GM12891 (cell line): ENCODE data around the gene OR4K2.

ENCODE experiments used
- PAX5 ChIP-seq: IDR thresholded peaks from 2 replicates; pipeline ENCODE4 v1.6.1; 2011; ENCODE audit warnings: low read length, moderate library complexity, mild to moderate bottlenecking; ENCODE audit not compliant: insufficient read depth, severe bottlenecking
- POLR2A ChIP-seq: IDR thresholded peaks from 2 replicates; pipeline ENCODE4 v1.6.1; 2011; ENCODE audit warnings: low read depth, low read length, control low read depth
- POLR2AphosphoS5 ChIP-seq: IDR thresholded peaks from 2 replicates; pipeline ENCODE4 v1.6.1; 2011; ENCODE audit warnings: low read depth, low read length, control low read depth
- POU2F2 ChIP-seq: IDR thresholded peaks from 2 replicates; pipeline ENCODE4 v1.6.1; 2011; ENCODE audit warnings: low read depth, mild to moderate bottlenecking, control low read depth, low read length, moderate library complexity
- SPI1 ChIP-seq: IDR thresholded peaks from 2 replicates; pipeline ENCODE4 v1.6.1; 2011; ENCODE audit warnings: low read depth, low read length, control low read depth
- TAF1 ChIP-seq: IDR thresholded peaks from 2 replicates; pipeline ENCODE4 v1.6.1; 2011; ENCODE audit warnings: low read depth, low read length, control low read depth

DNA sequence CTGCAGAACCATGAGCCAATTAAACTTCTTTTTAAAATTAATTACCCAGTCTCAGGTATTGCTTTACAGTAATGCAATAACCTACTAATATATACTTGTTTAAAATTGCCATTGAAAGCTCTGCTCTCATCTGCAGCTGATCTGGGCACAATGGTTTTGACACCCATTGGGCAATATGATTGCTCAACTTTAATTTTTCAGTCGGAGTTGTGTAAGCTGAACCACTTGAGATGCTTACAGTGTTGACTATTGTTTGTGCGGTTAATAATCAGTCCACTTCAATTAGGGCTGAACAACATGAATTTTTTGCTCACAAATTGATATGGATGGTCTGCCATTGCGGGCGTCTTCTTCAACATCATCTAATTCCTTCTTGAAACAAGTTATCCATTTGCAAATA lies 27.5 kb downstream of the OR4K2 start:
- TF ChIP-seq POLR2A (no peak), PAX5 (no peak), POLR2AphosphoS5 (no peak), SPI1 (no peak), TAF1 (no peak), POU2F2 (no peak)
